Liver (tissue), 9 donors: ENCODE results near the gene MS4A15. TPM values are rescaled to one million over a fixed set of nuclear protein-coding genes. Genes with fewer than 3 reads are reported as not detected.

Experiments
- DNase-seq: peaks from one replicate; pipeline ENCODE4 v3.0.0-alpha.2; 2017; ENCODE audit warnings: low spot score
- H3K27ac ChIP-seq, 2 donors: one replicate each; pipeline ENCODE4 v1.7.0; 2013; ENCODE audit warnings: inconsistent platforms in 2 of 2, low read length in 2 of 2, control low read depth in 1 of 2, low read depth in 1 of 2, mild to moderate bottlenecking in 1 of 2
- H3K27me3 ChIP-seq, 4 donors: one replicate each; pipeline versions ENCODE4 v1.6.1 to v1.7.0; 2013; ENCODE audit warnings: low read length in 3 of 4, inconsistent platforms in 1 of 4, mild to moderate bottlenecking in 1 of 4, moderate library complexity in 1 of 4; ENCODE audit not compliant: control insufficient read depth in 4 of 4, insufficient read depth in 4 of 4
- H3K36me3 ChIP-seq, 4 donors: one replicate each; pipeline versions ENCODE4 v1.6.1 to v1.7.0; 2013; ENCODE audit warnings: low read length in 3 of 4, mild to moderate bottlenecking in 3 of 4, low read depth in 1 of 4, moderate library complexity in 1 of 4; ENCODE audit not compliant: control insufficient read depth in 4 of 4, insufficient read depth in 3 of 4
- H3K4me1 ChIP-seq, 4 donors: one replicate each; pipeline versions ENCODE4 v1.6.1 to v1.7.0; 2013; ENCODE audit warnings: low read length in 3 of 4, mild to moderate bottlenecking in 3 of 4, moderate library complexity in 1 of 4; ENCODE audit not compliant: control insufficient read depth in 4 of 4, insufficient read depth in 4 of 4
- H3K4me3 ChIP-seq, 3 donors: one replicate each; pipeline versions ENCODE4 v1.6.1 to v1.7.0; 2013; ENCODE audit warnings: low read length in 3 of 3, control low read depth in 1 of 3, low read depth in 1 of 3, mild to moderate bottlenecking in 1 of 3
- H3K9ac ChIP-seq, 2 donors: one replicate each; pipeline ENCODE4 v1.7.0; 2013; ENCODE audit warnings: low read length in 2 of 2, mild to moderate bottlenecking in 2 of 2, moderate library complexity in 2 of 2, control low read depth in 1 of 2, low read depth in 1 of 2
- H3K9me3 ChIP-seq, 4 donors: one replicate each; pipeline versions ENCODE4 v1.6.1 to v1.7.0; 2013; ENCODE audit warnings: low read length in 3 of 4; ENCODE audit not compliant: control insufficient read depth in 4 of 4
- ATF3 ChIP-seq: IDR thresholded peaks from 2 replicates; pipeline ENCODE4 v1.6.1; 2016; ENCODE audit warnings: antibody characterized with exemption
- EGR1 ChIP-seq, 2 donors: IDR thresholded peaks; 2 replicates each; pipeline ENCODE4 v1.6.1; 2016 to 2018; ENCODE audit warnings: antibody characterized with exemption in 2 of 2, low read depth in 2 of 2
- FOXA1 ChIP-seq: IDR thresholded peaks from 2 replicates; pipeline ENCODE4 v1.6.1; 2016; ENCODE audit warnings: antibody characterized with exemption
- FOXA2 ChIP-seq: IDR thresholded peaks from 2 replicates; pipeline ENCODE4 v1.6.1; 2016; ENCODE audit warnings: antibody characterized with exemption
- GABPA ChIP-seq, 2 donors: IDR thresholded peaks in 1 of 2; conservative IDR thresholded peaks in 1 of 2; 2 replicates each; pipeline ENCODE4 v1.6.1; 2016; ENCODE audit warnings: antibody characterized with exemption in 2 of 2, mild to moderate bottlenecking in 1 of 2, moderate library complexity in 1 of 2
- HNF4A ChIP-seq, 2 donors: conservative IDR thresholded peaks; 2 replicates each; pipeline ENCODE4 v1.6.1; 2016; ENCODE audit warnings: antibody characterized with exemption in 2 of 2, mild to moderate bottlenecking in 2 of 2
- HNF4G ChIP-seq: IDR thresholded peaks from 2 replicates; pipeline ENCODE4 v1.6.1; 2016; ENCODE audit warnings: antibody characterized with exemption
- JUND ChIP-seq, 2 donors: IDR thresholded peaks; 2 replicates each; pipeline ENCODE4 v1.6.1; 2016; ENCODE audit warnings: antibody characterized with exemption in 2 of 2
- REST ChIP-seq: IDR thresholded peaks from 2 replicates; pipeline ENCODE4 v1.6.1; 2016; ENCODE audit warnings: antibody characterized with exemption, mild to moderate bottlenecking
- RXRA ChIP-seq, 2 donors: IDR thresholded peaks; 2 replicates each; pipeline ENCODE4 v1.6.1; 2017 to 2018; ENCODE audit warnings: antibody characterized with exemption in 2 of 2, mild to moderate bottlenecking in 1 of 2
- SP1 ChIP-seq: IDR thresholded peaks from 2 replicates; pipeline ENCODE4 v1.6.1; 2018; ENCODE audit warnings: antibody characterized with exemption, mild to moderate bottlenecking
- TAF1 ChIP-seq: conservative IDR thresholded peaks from 2 replicates; pipeline ENCODE4 v1.6.1; 2016; ENCODE audit warnings: antibody characterized with exemption, mild to moderate bottlenecking
- YY1 ChIP-seq: IDR thresholded peaks from 2 replicates; pipeline ENCODE4 v1.6.1; 2016; ENCODE audit warnings: antibody characterized with exemption, mild to moderate bottlenecking
- ZBTB33 ChIP-seq: IDR thresholded peaks from 2 replicates; pipeline ENCODE4 v1.6.1; 2016; ENCODE audit warnings: antibody characterized with exemption
- WGBS: extraction: QIAGEN DNeasy Blood & Tissue Kit; methylation state at CpG from one replicate; pipeline ENCODE4 v1.1.7; 2013; 5-methylcytosine and 5-hydroxymethylcytosine counted together
- polyA plus RNA-seq, 2 donors: library from polyadenylated mRNA; stranded (reverse) in 1 of 2; unstranded in 1 of 2; fragments of 200-250 nt in 1 of 2; fragments of >200 nt in 1 of 2; fragmentation: Nextera tagmentation in 1 of 2; extraction: Ambion mirVana in 1 of 2; gene quantifications; one replicate each; pipeline versions ENCODE4 v1.2.1 to v1.2.3, GENCODE V29; 2013 to 2015
- total RNA-seq, 2 donors: library from RNA; depleted of rRNA; stranded (reverse); fragments of >200 nt; gene quantifications; one replicate each; pipeline ENCODE4 v1.2.3, GENCODE V29; 2014
- TF ChIP-seq, protein P1 (sequence below): fragments of 150-350 bp; IDR thresholded peaks from 2 replicates; pipeline ENCODE4 v1.5.1; 2017; ENCODE audit warnings: improper control_type of control experiment, low read depth, low read length; ENCODE audit not compliant: missing input control
- TF ChIP-seq, protein P2 (sequence below): IDR thresholded peaks from 2 replicates; pipeline ENCODE4 v1.6.1; 2016; ENCODE audit warnings: antibody characterized with exemption
- donor health status: healthy.
- donor health status: healthy.
- donor health status: healthy.
- donor health status: healthy.
- donor health status: healthy.

Gene MS4A15
- total and polyA plus RNA-seq, 4 donors: not detected

DNA sequence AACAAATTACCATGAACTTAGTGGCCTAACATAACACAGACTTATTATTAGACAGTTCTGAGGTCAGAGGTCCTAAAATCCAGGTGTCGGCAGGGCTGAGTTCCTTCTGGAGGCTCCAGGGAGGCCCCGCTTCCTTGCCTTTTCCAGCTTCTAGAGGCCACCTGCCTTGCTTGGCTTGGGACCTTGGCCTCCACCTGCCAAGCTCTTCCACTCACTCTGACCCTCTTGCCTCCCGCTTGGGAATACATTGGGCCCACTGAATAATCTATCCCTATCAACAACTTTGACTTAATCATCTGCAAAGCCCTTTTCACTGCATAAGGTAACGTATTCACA is 25.3 kb downstream of the MS4A15 start:
- WGBS: 94% methylated on average over 4 of the region's 4 CpGs
- no peak for DNase-seq
- no peak overlapping the region for H3K4me3 ChIP-seq
- peaks cover 0 to 2% (median 0%) of the 10 kb centered on the region in 4 donors for H3K9me3 ChIP-seq
- no peak overlapping the region for H3K9ac ChIP-seq
- H3K36me3 ChIP-seq: no peaks in the 10 kb centered on the region
- TF ChIP-seq YY1 (no peak), FOXA2 (no peak), REST (no peak), GABPA (IDR thresholded peaks at IDR 0.05 in 1 of 2, conservative IDR thresholded peaks at IDR 0.05 in 1 of 2) (no peak), RXRA (IDR thresholded peaks at IDR 0.05) (no peak), FOXA1 (no peak), TAF1 (no peak)
- H3K27me3 ChIP-seq: no peaks in the 10 kb centered on the region
- H3K27ac ChIP-seq: no peak overlapping the region
- H3K4me1 ChIP-seq: no peaks in the 10 kb centered on the region

GRCh38 chr11:60782393-60783140 is 25.9 kb downstream of the MS4A15 start:
- DNase-seq: no peak
- H3K27me3 ChIP-seq: no peaks in the 10 kb centered on the region
- H3K4me3 ChIP-seq: no peak overlapping the region
- no peaks in the 10 kb centered on the region for H3K4me1 ChIP-seq
- H3K9ac ChIP-seq: no peak overlapping the region
- H3K9me3 ChIP-seq: peaks cover 0 to 2% (median 0%) of the 10 kb centered on the region in 4 donors
- H3K27ac ChIP-seq: no peak overlapping the region
- 83% methylated on average over 12 of the region's 12 CpGs for WGBS
- no peak for TF ChIP-seq SP1
- TF ChIP-seq RXRA (IDR thresholded peaks at IDR 0.05): no peak
- no peak for TF ChIP-seq JUND (IDR thresholded peaks at IDR 0.05)
- TF ChIP-seq REST: no peak
- TF ChIP-seq GABPA (IDR thresholded peaks at IDR 0.05 in 1 of 2, conservative IDR thresholded peaks at IDR 0.05 in 1 of 2): no peak
- TF ChIP-seq, protein P1, sequence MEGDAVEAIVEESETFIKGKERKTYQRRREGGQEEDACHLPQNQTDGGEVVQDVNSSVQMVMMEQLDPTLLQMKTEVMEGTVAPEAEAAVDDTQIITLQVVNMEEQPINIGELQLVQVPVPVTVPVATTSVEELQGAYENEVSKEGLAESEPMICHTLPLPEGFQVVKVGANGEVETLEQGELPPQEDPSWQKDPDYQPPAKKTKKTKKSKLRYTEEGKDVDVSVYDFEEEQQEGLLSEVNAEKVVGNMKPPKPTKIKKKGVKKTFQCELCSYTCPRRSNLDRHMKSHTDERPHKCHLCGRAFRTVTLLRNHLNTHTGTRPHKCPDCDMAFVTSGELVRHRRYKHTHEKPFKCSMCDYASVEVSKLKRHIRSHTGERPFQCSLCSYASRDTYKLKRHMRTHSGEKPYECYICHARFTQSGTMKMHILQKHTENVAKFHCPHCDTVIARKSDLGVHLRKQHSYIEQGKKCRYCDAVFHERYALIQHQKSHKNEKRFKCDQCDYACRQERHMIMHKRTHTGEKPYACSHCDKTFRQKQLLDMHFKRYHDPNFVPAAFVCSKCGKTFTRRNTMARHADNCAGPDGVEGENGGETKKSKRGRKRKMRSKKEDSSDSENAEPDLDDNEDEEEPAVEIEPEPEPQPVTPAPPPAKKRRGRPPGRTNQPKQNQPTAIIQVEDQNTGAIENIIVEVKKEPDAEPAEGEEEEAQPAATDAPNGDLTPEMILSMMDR: no peak
- no peak for TF ChIP-seq FOXA2
- no peak for TF ChIP-seq ZBTB33
- no peak for TF ChIP-seq EGR1 (IDR thresholded peaks at IDR 0.05; ENCODE audit: low read depth in 2 of 2)
- TF ChIP-seq, protein P2, sequence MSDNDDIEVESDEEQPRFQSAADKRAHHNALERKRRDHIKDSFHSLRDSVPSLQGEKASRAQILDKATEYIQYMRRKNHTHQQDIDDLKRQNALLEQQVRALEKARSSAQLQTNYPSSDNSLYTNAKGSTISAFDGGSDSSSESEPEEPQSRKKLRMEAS: no peak
- TF ChIP-seq TAF1: no peak
- no peak for TF ChIP-seq ATF3
- no peak for TF ChIP-seq HNF4A (conservative IDR thresholded peaks at IDR 0.05)
- TF ChIP-seq HNF4G: no peak
- H3K36me3 ChIP-seq: no peaks in the 10 kb centered on the region
